Measurements from ENCODE around the gene MBOAT7. TPM values are rescaled to one million over a fixed set of nuclear protein-coding genes. Genes with fewer than 3 reads are reported as not detected.

MBOAT7 gene
- total and polyA plus RNA-seq, 2 of the 8 experiments (the other 6 are each of a cell fraction or from before 2014, with no cell fraction given), result 85.5 to 90.9 TPM

DNA sequence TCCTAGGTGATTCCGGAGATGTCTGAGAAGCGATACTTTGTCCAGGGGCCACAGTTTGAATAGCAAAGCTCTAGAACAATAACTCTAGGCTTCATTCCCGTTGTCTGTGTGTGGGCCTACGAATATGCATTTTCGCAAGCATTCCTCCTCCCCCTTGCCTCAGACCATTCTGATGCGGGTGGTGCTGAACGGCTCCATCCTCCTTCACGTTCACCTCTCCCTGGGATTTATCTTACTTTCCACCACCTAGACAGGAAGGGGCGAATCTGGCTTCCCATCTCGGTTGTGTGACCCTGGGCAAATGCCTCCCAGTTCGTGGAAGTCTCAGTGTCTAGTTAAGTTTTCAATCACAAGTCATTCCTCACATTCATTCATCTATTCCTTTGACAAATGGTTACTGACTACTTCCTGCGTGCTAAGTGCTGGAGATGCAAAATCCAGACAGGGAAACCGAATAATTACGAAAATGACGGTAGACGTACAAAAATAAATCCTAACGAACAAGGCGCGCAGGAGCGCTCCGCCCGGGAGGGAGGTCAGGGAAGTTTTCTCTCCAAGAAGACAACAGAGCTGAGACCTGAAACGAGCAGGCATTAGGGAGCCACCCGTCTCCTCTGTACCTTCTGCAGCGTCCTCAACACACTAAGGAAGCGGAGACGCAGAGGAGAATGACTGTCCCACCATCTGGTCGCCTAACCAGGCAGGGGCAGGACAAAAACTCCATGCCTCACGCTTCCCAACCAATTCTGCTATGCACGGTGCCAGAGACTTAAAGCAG lies 53.1 kb downstream of the MBOAT7 start:
- Histone ChIP-seq H3K23me2 (ENCODE audit: low read depth, low read length) (peaks cover 17% of the 10 kb centered on the region), H2BK15ac (ENCODE audit: low read length) (no peak overlapping the region), H2BK5ac (ENCODE audit: low read depth, low read length) (peak overlapping the region; percentile 61; the same call in 1 of the 2 replicates), H3K4me1 (replicated peaks in 1 of 4; ENCODE audit: control insufficient read depth in 3 of 4, insufficient read depth in 4 of 4, low read length in 3 of 4) (peaks cover 0 to 26% (median 7%) of the 10 kb centered on the region in 4 experiments; a peak in 5 of 7 replicates), H3K9me3 (ENCODE audit: insufficient read depth in 2 of 2, low read depth in 1 of 2, low read length in 1 of 2) (peaks cover 3 to 10% of the 10 kb centered on the region in 2 experiments; a peak in 3 of 4 replicates), H3K56ac (replicated peaks; ENCODE audit: insufficient read length, low read depth, low read length) (no peak overlapping the region), H3K4me3 (ENCODE audit: extremely low read depth in 1 of 4, insufficient read depth in 2 of 4, low read depth in 3 of 4, low read length in 4 of 4) (peak overlapping the region; percentile 66 to 84 (median 72)), H2BK12ac (ENCODE audit: low read depth, low read length) (no peak overlapping the region), H4K8ac (ENCODE audit: extremely low read depth, insufficient read depth, low read length) (no peak overlapping the region), H3K36me3 (ENCODE audit: control insufficient read depth in 2 of 4, insufficient read depth in 4 of 4, low read length in 3 of 4) (peaks cover 2 to 13% (median 7%) of the 10 kb centered on the region in 4 experiments; a peak in 5 of 8 replicates), H4K91ac (replicated peaks; ENCODE audit: insufficient read length, low read length) (no peak overlapping the region), H3K14ac (ENCODE audit: insufficient read length) (no peak overlapping the region), H3K27me3 (replicated peaks in 1 of 4; ENCODE audit: control insufficient read depth in 3 of 4, extremely low read depth in 1 of 4, insufficient read depth in 3 of 4, low read length in 3 of 4) (no peaks in the 10 kb centered on the region), H2AFZ (ENCODE audit: low read length) (peak overlapping the region; percentile 53), H3K27ac (ENCODE audit: low read depth, low read length) (0 out of 2 replicates have a peak overlapping the region, but pooled peaks have one; percentile 29), H3K79me2 (ENCODE audit: control insufficient read depth in 1 of 2, insufficient read depth in 2 of 2, low read length in 2 of 2) (peaks cover 24 to 34% of the 10 kb centered on the region in 2 experiments), H3K23ac (ENCODE audit: insufficient read length) (no peak overlapping the region), H3K18ac (ENCODE audit: extremely low read depth, low read length) (no peak overlapping the region), H2BK20ac (ENCODE audit: low read length) (no peak overlapping the region), H3K79me1 (ENCODE audit: low read depth, low read length) (peaks cover 16% of the 10 kb centered on the region), H3K9ac (replicated peaks in 1 of 4; ENCODE audit: extremely low read depth in 1 of 4, low read depth in 3 of 4, low read length in 3 of 4) (peak overlapping the region in 2 of 4 experiments; percentile 44 to 68; a peak in 5 of 7 replicates), H3K4ac (replicated peaks; ENCODE audit: insufficient read length, low read depth, low read length) (no peak overlapping the region), H4K20me1 (replicated peaks in 1 of 2; ENCODE audit: control insufficient read depth in 1 of 2, insufficient read depth in 2 of 2, low read length in 2 of 2) (peaks cover 18 to 25% of the 10 kb centered on the region in 2 experiments), H2BK120ac (replicated peaks; ENCODE audit: low read depth, low read length) (no peak overlapping the region), H4K5ac (ENCODE audit: insufficient read length, low read depth, low read length) (no peak overlapping the region), H3K4me2 (ENCODE audit: insufficient read depth in 1 of 2, low read depth in 2 of 2, low read length in 2 of 2) (peak overlapping the region; percentile 85 to 99), H2AK5ac (ENCODE audit: low read depth, low read length) (no peak overlapping the region)
- no peak for FAIRE-seq
- WGBS, 2 experiments (ENCODE audit: extremely low coverage in 1 of 2, insufficient coverage in 1 of 2, insufficient read length in 1 of 2, insufficient replicate concordance in 2 of 2, low coverage in 1 of 2, low lambda C conversion rate in 2 of 2, missing lambda C conversion rate in 1 of 2), result 4% methylated on average over 30 of the region's 30 CpGs; no CpG with 5 or more reads in 1 of the 2 experiments
- POLR2A ChIA-PET (ENCODE audit: partially characterized antibody), result interaction anchor here (0.5 to 15.7 kb wide), 17 partner anchors 13 to 994 kb away, joined by 3 to 348 read pairs (median 5); partner anchors contain the start of genes LENG1, MBOAT7, PRPF31 and RPS9
- DNase-seq (ENCODE audit: low read depth in 1 of 2, low spot score in 2 of 2), result no peak
- TF ChIP-seq TAF7 (optimal IDR thresholded peaks at IDR 0.05; ENCODE audit: borderline replicate concordance, low read depth, low read length) (no peak), TEAD4 (IDR thresholded peaks at IDR 0.05; ENCODE audit: low read depth, low read length) (no peak), KDM5A (IDR thresholded peaks at IDR 0.05; ENCODE audit: low read length) (no peak), HDAC2 (IDR thresholded peaks at IDR 0.05; ENCODE audit: borderline replicate concordance in 1 of 2, low read depth in 2 of 2, low read length in 2 of 2) (no peak), CEBPB (IDR thresholded peaks at IDR 0.05; ENCODE audit: low read depth, low read length) (no peak)
- TF ChIP-seq, protein P1, sequence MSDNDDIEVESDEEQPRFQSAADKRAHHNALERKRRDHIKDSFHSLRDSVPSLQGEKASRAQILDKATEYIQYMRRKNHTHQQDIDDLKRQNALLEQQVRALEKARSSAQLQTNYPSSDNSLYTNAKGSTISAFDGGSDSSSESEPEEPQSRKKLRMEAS (IDR thresholded peaks at IDR 0.05), result no peak
- CTCF ChIA-PET (ENCODE audit: partially characterized antibody), result interaction anchor here (0.9 to 1.9 kb wide), 4 partner anchors 19 to 316 kb away, joined by 3 to 8 read pairs (median 3); no protein-coding TSS in a partner anchor
